ENCODE measurements around the gene ACSL5.
"Not testable (repeated sequence)": the region's sequence is repeated elsewhere in the genome, so short reads cannot be mapped to it uniquely, and the experiment has no call there.

Gene ACSL5

GRCh38 chr10:112376396-112376790 is 2.5 kb downstream of the ACSL5 start:
- DNase-seq: no peak

DNA sequence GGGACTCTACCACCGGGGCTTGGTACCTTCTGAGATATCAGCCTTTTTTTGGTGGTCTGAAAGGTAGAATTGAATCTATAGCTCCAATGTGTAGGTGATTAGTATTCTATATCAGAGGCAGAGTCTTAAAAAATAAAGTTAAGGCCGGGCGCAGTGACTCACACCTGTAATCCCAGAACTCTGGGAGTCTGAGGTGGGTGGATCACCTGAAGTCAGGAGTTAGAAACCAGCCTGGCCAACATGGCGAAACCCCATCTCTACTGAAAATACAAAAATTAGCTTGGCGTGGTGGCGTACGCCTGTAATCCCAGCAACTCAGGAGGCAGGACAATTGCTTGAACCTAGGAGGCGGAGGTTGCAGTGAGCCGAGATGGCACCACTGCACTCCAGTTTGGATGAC is 3.2 kb downstream of the ACSL5 start:
- not testable (repeated sequence) for DNase-seq

- no peak for DNase-seq
These were observed 5.8 kb downstream of the ACSL5 start for GRCh38 chr10:112379635-112380296.

- no peak for DNase-seq
These were observed 8.8 kb downstream of the ACSL5 start for GRCh38 chr10:112382515-112383235.

DNA sequence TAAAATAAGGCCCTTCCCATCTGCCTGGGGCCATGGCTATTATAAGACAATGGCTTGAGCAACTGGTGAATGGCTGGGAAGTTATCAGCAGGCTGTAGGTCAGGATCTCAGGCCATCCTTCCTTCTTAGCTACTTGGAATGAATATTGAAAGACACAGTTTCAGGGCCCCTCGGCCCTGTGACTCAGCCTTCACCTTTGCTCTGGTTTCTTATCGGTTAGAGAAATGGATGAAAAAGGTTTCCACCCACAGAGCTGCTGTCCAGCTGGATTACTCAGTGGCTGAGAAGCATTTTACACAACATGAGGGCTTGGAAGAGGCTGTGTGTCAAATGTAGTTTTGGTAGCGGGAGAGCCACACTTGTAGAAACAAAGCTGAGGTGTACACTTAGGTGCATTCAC is 9.4 kb downstream of the ACSL5 start:
- peak; percentile 37 for DNase-seq

DNA sequence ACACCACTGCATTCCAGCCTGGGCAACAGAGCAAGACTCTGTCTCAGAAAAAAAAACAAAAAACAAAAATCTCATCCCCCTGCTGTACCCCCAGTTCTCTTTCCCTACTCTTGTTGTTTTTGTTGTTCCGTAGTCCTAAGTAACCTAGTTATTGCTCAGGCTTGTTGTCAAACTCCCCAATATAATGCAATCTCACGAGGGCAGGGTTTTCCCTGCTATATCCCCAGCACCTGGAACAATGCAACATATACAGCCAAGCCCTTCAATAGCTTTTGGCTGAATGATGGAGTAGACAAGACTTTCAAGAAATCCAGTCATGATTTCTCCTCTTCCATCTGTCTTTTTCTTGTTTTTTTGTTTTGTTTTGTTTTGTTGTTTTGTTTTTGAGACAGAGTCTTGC is 10.2 kb downstream of the ACSL5 start:
- DNase-seq: no peak

GRCh38 chr10:112385201-112385600 is 11.3 kb downstream of the ACSL5 start:
- no peak for DNase-seq

DNA sequence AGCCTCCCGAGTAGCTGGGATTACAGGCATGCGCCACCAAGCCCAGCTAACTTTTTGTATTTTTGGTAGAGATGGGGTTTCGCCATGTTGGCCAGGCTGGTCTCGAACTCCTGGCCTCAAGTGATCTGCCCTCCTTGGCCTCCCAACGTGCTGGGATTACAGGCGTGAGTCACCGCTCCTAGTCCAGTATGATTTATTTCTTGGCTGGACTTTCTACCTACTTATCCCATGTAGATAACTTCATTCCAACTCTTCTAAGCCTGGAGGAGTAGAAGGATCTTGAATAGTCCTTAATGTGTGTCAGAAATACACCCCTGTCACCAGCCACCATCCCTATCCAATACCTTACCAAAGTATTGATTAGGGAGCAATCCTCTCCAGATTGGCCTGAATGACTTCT is 14.1 kb downstream of the ACSL5 start:
- not testable (repeated sequence) for DNase-seq

- no peak for DNase-seq
These were observed 14.6 kb downstream of the ACSL5 start for GRCh38 chr10:112388548-112388947.

- peak; percentile 73 for DNase-seq
These were observed 15.4 kb downstream of the ACSL5 start for GRCh38 chr10:112389271-112389822.

- no peak for DNase-seq
These were observed 16.3 kb downstream of the ACSL5 start for GRCh38 chr10:112390125-112390703.

DNA sequence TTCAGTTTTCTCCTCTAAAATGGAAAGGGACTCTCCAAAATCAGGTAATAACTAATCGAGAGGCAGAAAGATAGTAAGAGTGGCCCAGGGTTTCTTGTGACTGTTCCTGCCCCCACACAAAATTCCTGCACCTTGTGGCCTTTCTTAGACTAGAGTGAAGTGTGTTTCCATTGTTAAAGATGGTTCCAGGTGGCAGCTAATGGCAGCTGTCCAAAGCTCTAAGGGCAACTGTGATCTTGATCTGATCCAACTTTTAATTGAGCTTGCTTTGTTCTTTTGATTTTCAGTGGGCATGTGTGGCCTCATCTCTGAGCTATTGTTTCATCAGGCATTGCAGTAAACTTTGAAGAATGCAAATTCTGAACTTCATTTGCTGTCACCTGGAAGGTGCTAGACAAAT is 19.4 kb downstream of the ACSL5 start:
- no peak for DNase-seq

GRCh38 chr10:112393827-112394226 is 19.9 kb downstream of the ACSL5 start:
- DNase-seq: no peak

GRCh38 chr10:112394475-112394875 is 20.6 kb downstream of the ACSL5 start:
- DNase-seq: no peak

- DNase-seq: no peak
These were observed 22.1 kb downstream of the ACSL5 start for GRCh38 chr10:112395809-112396530.

- no peak for DNase-seq
These were observed 23.7 kb downstream of the ACSL5 start for GRCh38 chr10:112397592-112397991.

GRCh38 chr10:112402917-112403316 is 29.0 kb downstream of the ACSL5 start:
- no peak for DNase-seq

DNA sequence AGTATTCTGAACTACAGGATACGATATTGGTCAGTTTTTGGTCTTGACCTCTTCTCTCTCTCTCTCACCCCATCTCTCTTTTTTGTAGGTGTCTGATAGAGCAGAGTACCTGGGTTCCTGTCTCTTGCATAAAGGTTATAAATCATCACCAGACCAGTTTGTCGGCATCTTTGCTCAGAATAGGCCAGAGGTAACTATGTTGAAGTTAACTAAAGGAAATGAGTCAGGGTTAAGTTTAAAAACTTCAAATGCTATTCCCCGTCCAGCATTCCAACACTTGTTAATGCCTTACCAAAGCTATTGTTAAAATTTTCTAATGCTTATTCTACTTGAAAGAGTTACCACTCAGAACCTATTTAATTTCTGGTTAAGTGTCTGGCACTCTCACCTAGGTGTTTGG is 30.7 kb downstream of the ACSL5 start:
- DNase-seq: no peak

- not testable (repeated sequence) for DNase-seq
These were observed 32.9 kb downstream of the ACSL5 start for GRCh38 chr10:112406806-112407205.

DNA sequence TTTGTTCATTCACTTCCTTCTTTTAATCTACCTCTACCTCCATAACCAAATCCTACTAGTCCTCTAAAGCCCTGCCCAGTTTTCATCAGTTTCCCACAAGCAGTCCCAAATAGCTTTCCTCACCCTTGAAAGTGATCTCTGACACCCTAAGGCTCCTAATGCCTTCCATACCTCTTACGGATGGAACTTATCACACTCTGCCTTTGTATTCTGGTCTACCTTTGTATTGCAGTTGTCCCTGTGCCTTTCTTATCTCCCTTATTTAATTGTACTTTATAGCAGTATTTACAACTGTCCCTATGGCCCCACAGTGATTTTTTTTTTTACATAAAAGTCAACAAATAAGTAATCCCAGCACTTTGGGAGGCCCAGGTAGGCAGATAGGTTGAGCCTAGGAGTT is 33.8 kb downstream of the ACSL5 start:
- no peak for DNase-seq

GRCh38 chr10:112409299-112409698 is 35.4 kb downstream of the ACSL5 start:
- no peak for DNase-seq

- DNase-seq: no peak
These were observed 35.8 kb downstream of the ACSL5 start for GRCh38 chr10:112409755-112410154.

DNA sequence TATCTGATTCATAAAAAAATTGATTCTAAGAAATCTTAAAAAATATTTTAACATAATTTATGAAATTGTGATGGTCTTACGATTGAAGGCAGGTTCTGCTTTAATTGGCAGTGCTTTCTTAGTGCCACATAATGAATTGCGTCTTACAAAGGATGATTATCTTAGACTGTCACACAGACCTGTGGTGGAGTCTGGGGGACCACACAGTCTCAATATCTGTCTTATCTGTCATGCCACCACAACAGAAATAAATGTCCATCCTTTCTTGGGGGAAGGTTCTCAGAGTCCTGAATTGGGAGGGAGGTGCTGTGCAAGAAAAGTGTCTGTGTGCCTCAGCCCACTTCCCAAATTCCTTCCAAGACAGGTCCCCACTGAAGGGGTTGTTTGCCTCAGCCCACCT is 38.8 kb downstream of the ACSL5 start:
- no peak for DNase-seq
